Measurements from ENCODE around the gene SORL1.
"Not testable (repeated sequence)": the region's sequence is repeated elsewhere in the genome, so short reads cannot be mapped to it uniquely, and the experiment has no call there.

Gene SORL1

GRCh38 chr11:121561716-121562115 is 109.6 kb downstream of the SORL1 start:
- no peak for DNase-seq (ENCODE audit: low read depth)
- TF ChIP-seq CTCF (IDR thresholded peaks at IDR 0.05; ENCODE audit: control insufficient read depth, insufficient read depth, low read depth, low read length, missing control alignments) = no peak
- H3K4me3 ChIP-seq (ENCODE audit: control insufficient read depth, low read depth, low read length) = no peak overlapping the region

DNA sequence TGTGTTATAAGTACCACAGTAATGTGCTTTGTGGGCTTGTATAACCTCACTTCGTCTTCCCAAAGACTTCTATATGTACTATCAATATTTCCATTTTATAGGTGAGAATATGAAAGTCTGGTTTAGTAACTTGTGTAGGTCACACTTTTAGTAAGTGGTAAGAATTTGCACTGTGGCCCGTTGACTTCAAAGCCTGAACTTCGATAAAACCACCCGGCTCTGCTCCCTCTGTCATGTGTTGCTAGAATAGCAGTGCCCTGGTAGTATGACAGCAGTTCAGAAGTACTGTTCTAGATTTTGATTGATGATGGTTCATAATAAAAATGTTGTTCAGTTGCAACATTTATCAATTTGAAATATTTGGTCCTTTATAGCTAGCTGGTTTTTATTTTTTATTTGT is 110.9 kb downstream of the SORL1 start:
- no peak overlapping the region for H3K4me3 ChIP-seq (ENCODE audit: control insufficient read depth, low read depth, low read length)
- no peak for TF ChIP-seq CTCF (IDR thresholded peaks at IDR 0.05; ENCODE audit: control insufficient read depth, insufficient read depth, low read depth, low read length, missing control alignments)
- DNase-seq (ENCODE audit: low read depth) = no peak

DNA sequence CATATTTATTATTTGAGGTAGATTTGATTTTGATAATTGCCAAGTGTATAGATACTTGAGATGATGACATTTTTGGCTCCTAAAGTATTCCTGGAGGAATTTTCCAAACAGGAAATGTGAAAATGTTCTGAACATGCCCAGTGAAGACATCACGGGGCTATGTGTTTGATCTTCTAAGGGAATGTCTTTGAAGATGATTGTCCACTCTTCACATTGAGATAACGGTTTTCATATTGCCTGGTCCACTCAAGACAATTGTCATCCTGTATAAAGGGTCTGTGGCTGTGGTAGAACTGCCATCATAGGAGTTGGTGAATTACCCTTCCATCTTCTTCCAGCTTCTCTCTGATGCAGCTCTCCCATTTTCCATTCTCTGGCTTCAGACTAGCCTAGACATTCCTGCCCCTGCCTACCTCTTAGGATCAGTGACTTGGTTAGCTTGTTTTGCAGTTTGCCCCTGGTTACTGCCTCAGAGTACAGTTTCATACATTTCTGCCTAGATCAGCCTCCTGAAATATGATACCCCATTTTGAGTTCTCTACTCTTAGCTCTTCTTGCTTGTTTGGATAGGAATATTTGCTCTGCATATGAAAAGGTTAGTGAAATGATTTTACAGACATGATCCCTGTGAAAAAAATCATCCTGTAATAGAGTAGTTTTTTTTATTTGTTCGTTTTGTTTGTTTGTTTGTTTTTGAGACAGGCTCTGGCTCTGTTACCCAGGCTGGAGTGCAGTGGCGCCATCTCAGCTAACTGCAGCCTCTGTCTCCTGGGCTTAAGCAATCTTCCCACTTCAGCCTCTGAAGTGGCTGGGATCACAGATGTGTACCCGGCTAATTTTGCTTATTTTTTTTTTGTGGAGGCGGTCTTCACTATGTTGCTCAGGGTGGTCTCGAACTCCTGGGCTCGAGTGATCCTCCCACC is 112.0 kb downstream of the SORL1 start:
- no peak overlapping the region for H3K4me3 ChIP-seq (ENCODE audit: control insufficient read depth, low read depth, low read length)
- no peak for TF ChIP-seq CTCF (IDR thresholded peaks at IDR 0.05; ENCODE audit: control insufficient read depth, insufficient read depth, low read depth, low read length, missing control alignments)
- DNase-seq (ENCODE audit: low read depth) = no peak

GRCh38 chr11:121564948-121565684 is 113.0 kb downstream of the SORL1 start:
- no peak for DNase-seq (ENCODE audit: low read depth)

DNA sequence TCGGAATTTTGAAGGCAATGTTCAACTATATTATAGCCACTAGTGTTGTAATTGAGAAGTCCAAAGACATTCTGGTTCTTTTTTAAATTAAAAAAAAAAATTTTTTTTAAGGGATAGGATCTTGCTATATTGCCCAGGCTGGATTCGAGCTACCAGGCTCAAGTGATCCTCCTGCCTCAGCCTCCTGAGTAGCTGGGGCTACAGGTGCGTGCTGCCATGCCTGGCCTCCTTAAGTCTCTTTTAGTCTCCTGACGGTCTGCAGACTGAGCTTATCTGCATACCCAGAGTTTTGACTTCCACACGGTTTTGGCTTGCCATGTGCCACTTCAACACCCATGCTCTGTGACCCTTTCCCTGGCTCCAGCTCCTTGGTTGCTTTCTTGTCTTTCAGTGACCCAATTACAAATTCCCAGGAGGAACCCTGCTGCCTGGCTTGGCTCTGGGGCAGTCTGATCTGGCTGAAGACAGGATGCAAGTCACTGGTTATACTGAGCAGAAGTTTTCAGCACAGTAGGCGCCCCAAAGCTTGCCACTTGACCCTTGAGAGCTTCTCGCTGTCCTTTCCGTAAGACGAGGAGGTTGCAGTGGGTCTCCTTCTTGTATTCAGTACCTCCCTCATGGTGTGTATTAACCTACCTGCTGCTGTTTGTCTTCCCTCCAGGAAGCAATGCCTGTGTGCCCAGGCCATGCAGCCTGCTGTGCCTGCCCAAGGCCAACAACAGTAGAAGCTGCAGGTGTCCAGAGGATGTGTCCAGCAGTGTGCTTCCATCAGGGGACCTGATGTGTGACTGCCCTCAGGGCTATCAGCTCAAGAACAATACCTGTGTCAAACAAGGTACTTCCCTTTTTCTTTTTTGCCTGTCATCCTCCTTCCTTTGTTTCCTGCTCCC is 114.4 kb downstream of the SORL1 start:
- TF ChIP-seq CTCF (IDR thresholded peaks at IDR 0.05; ENCODE audit: control insufficient read depth, insufficient read depth, low read depth, low read length, missing control alignments) = no peak
- DNase-seq (ENCODE audit: low read depth) = no peak

More at GRCh38 chr11:121564948-121565684, 113.0 kb downstream of the SORL1 start:
- H3K4me3 ChIP-seq (ENCODE audit: control insufficient read depth, low read depth, low read length) = no peak overlapping the region
- no peak for TF ChIP-seq CTCF (IDR thresholded peaks at IDR 0.05; ENCODE audit: control insufficient read depth, insufficient read depth, low read depth, low read length, missing control alignments)

GRCh38 chr11:121567995-121568394 is 115.9 kb downstream of the SORL1 start:
- TF ChIP-seq CTCF (IDR thresholded peaks at IDR 0.05; ENCODE audit: control insufficient read depth, insufficient read depth, low read depth, low read length, missing control alignments) = no peak
- no peak overlapping the region for H3K4me3 ChIP-seq (ENCODE audit: control insufficient read depth, low read depth, low read length)
- DNase-seq (ENCODE audit: low read depth) = no peak

More for the DNA sequence above, 114.4 kb downstream of the SORL1 start:
- no peak overlapping the region for H3K4me3 ChIP-seq (ENCODE audit: control insufficient read depth, low read depth, low read length)

DNA sequence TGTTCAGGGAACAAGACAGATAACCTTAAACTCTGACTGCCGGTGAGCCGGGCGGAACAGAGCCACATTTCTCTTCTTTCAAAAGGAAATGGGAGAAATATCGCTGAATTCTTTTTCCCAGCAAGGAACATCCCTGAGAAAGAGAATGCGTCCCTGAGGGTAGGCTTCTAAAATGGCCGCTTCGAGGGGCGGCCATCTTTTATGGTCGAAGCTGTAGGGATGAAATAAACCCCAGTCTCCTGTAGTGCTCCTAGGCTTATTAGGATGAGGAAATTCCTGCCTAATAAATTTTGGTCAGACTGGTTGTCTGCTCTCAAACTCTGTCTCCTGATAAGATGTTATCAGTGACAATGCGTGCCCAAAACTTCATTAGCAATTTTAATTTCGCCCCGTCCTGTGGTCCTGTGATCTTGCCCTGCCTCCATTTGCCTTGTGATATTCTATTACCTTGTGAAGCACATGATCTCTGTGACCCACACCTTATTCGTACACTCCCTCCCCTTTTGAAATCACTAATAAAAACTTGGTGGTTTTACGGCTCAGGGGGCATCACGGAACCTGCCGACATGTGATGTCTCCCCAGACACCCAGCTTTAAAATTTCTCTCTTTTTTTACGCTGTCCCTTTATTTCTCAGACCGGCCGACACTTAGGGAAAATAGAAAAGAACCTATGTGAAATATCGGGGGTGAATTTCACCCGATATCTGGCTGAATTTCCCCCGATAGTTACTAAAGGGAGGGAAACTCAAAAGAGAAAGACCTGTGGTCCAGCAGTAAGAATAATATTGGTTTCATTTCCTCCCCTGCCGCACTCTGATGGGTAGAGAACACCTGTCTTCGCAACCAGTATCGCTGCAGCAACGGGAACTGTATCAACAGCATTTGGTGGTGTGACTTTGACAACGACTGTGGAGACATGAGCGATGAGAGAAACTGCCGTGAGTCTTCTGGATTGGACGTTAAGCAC is 117.5 kb downstream of the SORL1 start:
- DNase-seq (ENCODE audit: low read depth); H3K4me3 ChIP-seq (ENCODE audit: control insufficient read depth, low read depth, low read length): not testable (repeated sequence)
